ENCODE data around the gene CLEC7A. TPM values are rescaled to one million over a fixed set of nuclear protein-coding genes. Genes with fewer than 3 reads are reported as not detected.

CLEC7A gene
- polyA plus RNA-seq, 6 donors from 2014 or later, result 0.12 to 0.78 (median 0.58) TPM; not detected in 2

GRCh38 chr12:10131111-10131690 is 1.2 kb upstream of the CLEC7A start:
- ATAC-seq (ENCODE audit: low read depth in 2 of 2) (no peak), DNase-seq (no peak)
- Mint-ChIP-seq H3K27ac (no peak overlapping the region), H3K4me1 (peaks cover 11 to 18% (median 17%) of the 10 kb centered on the region in 3 donors), H3K9me3 (no peaks in the 10 kb centered on the region), H3K36me3 (no peaks in the 10 kb centered on the region), H3K27me3 (peaks cover 45 to 58% (median 52%) of the 10 kb centered on the region in 3 donors), H3K4me3 (no peak overlapping the region)

GRCh38 chr12:10128687-10129086 is 1.3 kb downstream of the CLEC7A start:
- peak in 1 of 2 donors; percentile 38 for ATAC-seq (ENCODE audit: low read depth in 2 of 2)
- Mint-ChIP-seq H3K4me1 (peaks cover 11 to 18% (median 17%) of the 10 kb centered on the region in 3 donors), H3K9me3 (no peaks in the 10 kb centered on the region), H3K4me3 (no peak overlapping the region), H3K27me3 (peaks cover 50 to 59% (median 59%) of the 10 kb centered on the region in 3 donors), H3K27ac (no peak overlapping the region), H3K36me3 (no peaks in the 10 kb centered on the region)
- no peak for DNase-seq

- Mint-ChIP-seq H3K9me3 (no peaks in the 10 kb centered on the region), H3K27ac (no peak overlapping the region), H3K27me3 (peaks cover 44 to 52% (median 45%) of the 10 kb centered on the region in 3 donors), H3K4me1 (peaks cover 11 to 19% (median 17%) of the 10 kb centered on the region in 3 donors), H3K36me3 (peaks cover 0 to 5% of the 10 kb centered on the region in 2 donors), H3K4me3 (no peak overlapping the region)
- ATAC-seq (ENCODE audit: low read depth in 2 of 2) (no peak), DNase-seq (no peak)
Measured at GRCh38 chr12:10126413-10126812, 3.6 kb downstream of the CLEC7A start.

- Mint-ChIP-seq H3K36me3 (peaks cover 0 to 5% of the 10 kb centered on the region in 2 donors), H3K9me3 (peaks cover 0 to 9% (median 5%) of the 10 kb centered on the region in 7 donors), H3K4me3 (no peak overlapping the region)
Measured at GRCh38 chr12:10122689-10123088, 7.3 kb downstream of the CLEC7A start.

GRCh38 chr12:10121278-10121677 is 8.7 kb downstream of the CLEC7A start:
- no peak overlapping the region for H3K4me3 Mint-ChIP-seq
- peaks cover 26 to 29% (median 27%) of the 10 kb centered on the region in 3 donors for H3K27me3 Mint-ChIP-seq
- peaks cover 0 to 9% (median 5%) of the 10 kb centered on the region in 7 donors for H3K9me3 Mint-ChIP-seq
- no peak for DNase-seq
- peak in 1 of 2 donors; percentile 25 for ATAC-seq (ENCODE audit: low read depth in 2 of 2)
- H3K4me1 Mint-ChIP-seq, result peaks cover 4 to 6% (median 5%) of the 10 kb centered on the region in 3 donors
- peaks cover 0 to 5% of the 10 kb centered on the region in 2 donors for H3K36me3 Mint-ChIP-seq
- no peak overlapping the region for H3K27ac Mint-ChIP-seq

More at GRCh38 chr12:10122689-10123088, 7.3 kb downstream of the CLEC7A start:
- no peak for ATAC-seq (ENCODE audit: low read depth in 2 of 2)
- H3K27me3 Mint-ChIP-seq, result peaks cover 32 to 39% (median 37%) of the 10 kb centered on the region in 3 donors
- peaks cover 4 to 6% (median 5%) of the 10 kb centered on the region in 3 donors for H3K4me1 Mint-ChIP-seq
- no peak for DNase-seq
- no peak overlapping the region for H3K27ac Mint-ChIP-seq

- DNase-seq, result no peak
- no peak for ATAC-seq (ENCODE audit: low read depth in 2 of 2)
- Mint-ChIP-seq H3K36me3 (peaks cover 0 to 5% of the 10 kb centered on the region in 2 donors), H3K4me1 (peaks cover 4 to 6% (median 5%) of the 10 kb centered on the region in 3 donors), H3K9me3 (peaks cover 0 to 9% (median 5%) of the 10 kb centered on the region in 7 donors), H3K27ac (no peak overlapping the region), H3K27me3 (peaks cover 13 to 19% (median 15%) of the 10 kb centered on the region in 3 donors), H3K4me3 (no peak overlapping the region)
Measured at GRCh38 chr12:10119066-10119465, 10.9 kb downstream of the CLEC7A start.

- peaks cover 11 to 18% (median 12%) of the 10 kb centered on the region in 3 donors for H3K27me3 Mint-ChIP-seq
- no peak overlapping the region for H3K4me3 Mint-ChIP-seq
- ATAC-seq (ENCODE audit: low read depth in 2 of 2) (no peak), DNase-seq (no peak)
- no peak overlapping the region for H3K27ac Mint-ChIP-seq
- peaks cover 0 to 12% (median 7%) of the 10 kb centered on the region in 7 donors for H3K9me3 Mint-ChIP-seq
- H3K36me3 Mint-ChIP-seq, result no peaks in the 10 kb centered on the region
- peaks cover 0 to under 1% (median 0%) of the 10 kb centered on the region in 3 donors for H3K4me1 Mint-ChIP-seq
Measured at GRCh38 chr12:10115890-10116289, 14.1 kb downstream of the CLEC7A start.

- H3K4me1 Mint-ChIP-seq, result no peaks in the 10 kb centered on the region
- no peak for ATAC-seq (ENCODE audit: low read depth in 2 of 2)
- no peaks in the 10 kb centered on the region for H3K36me3 Mint-ChIP-seq
- no peak for DNase-seq
- H3K4me3 Mint-ChIP-seq, result no peak overlapping the region
- H3K9me3 Mint-ChIP-seq, result peaks cover 0 to 13% (median 9%) of the 10 kb centered on the region in 7 donors
- H3K27ac Mint-ChIP-seq, result no peak overlapping the region
- H3K27me3 Mint-ChIP-seq, result peaks cover 11 to 21% (median 17%) of the 10 kb centered on the region in 3 donors
Measured at GRCh38 chr12:10115311-10115710, 14.7 kb downstream of the CLEC7A start.

GRCh38 chr12:10113920-10114319 is 16.1 kb downstream of the CLEC7A start:
- Mint-ChIP-seq H3K27ac (no peak overlapping the region), H3K27me3 (peaks cover 6 to 17% (median 16%) of the 10 kb centered on the region in 3 donors), H3K4me3 (no peak overlapping the region), H3K4me1 (no peaks in the 10 kb centered on the region), H3K9me3 (peaks cover 0 to 7% (median 5%) of the 10 kb centered on the region in 7 donors), H3K36me3 (no peaks in the 10 kb centered on the region)
- no peak for ATAC-seq (ENCODE audit: low read depth in 2 of 2)
- no peak for DNase-seq

GRCh38 chr12:10113075-10113474 is 16.9 kb downstream of the CLEC7A start:
- no peak for ATAC-seq (ENCODE audit: low read depth in 2 of 2)
- no peak overlapping the region for H3K27ac Mint-ChIP-seq
- peaks cover 0 to 7% (median 5%) of the 10 kb centered on the region in 7 donors for H3K9me3 Mint-ChIP-seq
- H3K4me3 Mint-ChIP-seq, result no peak overlapping the region
- H3K36me3 Mint-ChIP-seq, result no peaks in the 10 kb centered on the region
- peaks cover 6 to 20% (median 19%) of the 10 kb centered on the region in 3 donors for H3K27me3 Mint-ChIP-seq
- DNase-seq, result no peak
- no peaks in the 10 kb centered on the region for H3K4me1 Mint-ChIP-seq

GRCh38 chr12:10111451-10111850 is 18.5 kb downstream of the CLEC7A start:
- Mint-ChIP-seq H3K27me3 (peaks cover 6 to 36% (median 20%) of the 10 kb centered on the region in 3 donors), H3K4me1 (no peaks in the 10 kb centered on the region), H3K9me3 (peaks cover 0 to 10% (median 5%) of the 10 kb centered on the region in 7 donors), H3K36me3 (no peaks in the 10 kb centered on the region), H3K4me3 (no peak overlapping the region), H3K27ac (no peak overlapping the region)
- DNase-seq (no peak), ATAC-seq (ENCODE audit: low read depth in 2 of 2) (no peak)

GRCh38 chr12:10110256-10110844 is 19.6 kb downstream of the CLEC7A start:
- H3K4me3 Mint-ChIP-seq, result no peak overlapping the region
- no peak for DNase-seq
- peaks cover 0 to 14% (median 6%) of the 10 kb centered on the region in 7 donors for H3K9me3 Mint-ChIP-seq
- peak overlapping the region in 1 of 6 donors; percentile 34 for H3K27ac Mint-ChIP-seq
- no peak for ATAC-seq (ENCODE audit: low read depth in 2 of 2)
- H3K4me1 Mint-ChIP-seq, result no peaks in the 10 kb centered on the region
- H3K36me3 Mint-ChIP-seq, result no peaks in the 10 kb centered on the region
- H3K27me3 Mint-ChIP-seq, result peaks cover 13 to 47% (median 29%) of the 10 kb centered on the region in 3 donors

- H3K4me1 Mint-ChIP-seq, result no peaks in the 10 kb centered on the region
- peaks cover 33 to 55% (median 44%) of the 10 kb centered on the region in 3 donors for H3K27me3 Mint-ChIP-seq
- H3K9me3 Mint-ChIP-seq, result peaks cover 7 to 13% (median 11%) of the 10 kb centered on the region in 7 donors
- H3K27ac Mint-ChIP-seq, result no peak overlapping the region
- DNase-seq (no peak), ATAC-seq (ENCODE audit: low read depth in 2 of 2) (no peak)
- H3K36me3 Mint-ChIP-seq, result peaks cover 4 to 11% of the 10 kb centered on the region in 2 donors
- H3K4me3 Mint-ChIP-seq, result no peak overlapping the region
Measured at GRCh38 chr12:10102322-10102721, 27.7 kb downstream of the CLEC7A start.

Data from naive B cell (primary cell).